Progenitor cell of endocrine pancreas (in vitro differentiated cells): Measurements from ENCODE around the gene MPHOSPH9. TPM values are rescaled to one million over a fixed set of nuclear protein-coding genes. Genes with fewer than 3 reads are reported as not detected.
A peak's percentile ranks its signal among the peaks of the same experiment; 100 is the strongest.

Experiments used
- DNase-seq: peaks from one replicate; pipeline ENCODE4 v3.0.0; 2021; ENCODE audit warnings: low spot score; ENCODE audit not compliant: unreplicated experiment
- H3K27ac Mint-ChIP-seq: 2 replicates; pipeline ENCODE4 v1.8.0; 2021; ENCODE audit warnings: mild to moderate bottlenecking, moderate library complexity, mixed read lengths
- H3K27me3 Mint-ChIP-seq: 2 replicates; pipeline ENCODE4 v1.8.0; 2021; ENCODE audit warnings: mixed read lengths
- H3K36me3 Mint-ChIP-seq: 2 replicates; pipeline ENCODE4 v1.8.0; 2022; ENCODE audit warnings: mixed read lengths; ENCODE audit not compliant: insufficient read depth
- H3K4me1 Mint-ChIP-seq: 2 replicates; pipeline ENCODE4 v1.8.0; 2021; ENCODE audit warnings: low read depth, mixed read lengths
- H3K4me3 Mint-ChIP-seq: 2 replicates; pipeline ENCODE4 v1.8.0; 2021; ENCODE audit warnings: low read depth, mild to moderate bottlenecking, moderate library complexity, mixed read lengths
- H3K9me3 Mint-ChIP-seq: 2 replicates; pipeline ENCODE4 v1.8.0; 2021; ENCODE audit warnings: low read depth, mixed read lengths
- CTCF ChIP-seq: fragments of 200-600 bp; sonication (generic); IDR thresholded peaks from one replicate; pipeline ENCODE4 v1.5.0; 2021; ENCODE audit warnings: antibody characterized with exemption, mild to moderate bottlenecking; ENCODE audit not compliant: unreplicated experiment
- total RNA-seq: library from RNA; stranded (reverse); gene quantifications from 2 replicates; pipeline ENCODE4 v1.2.1, GENCODE V29; 2021

Gene MPHOSPH9
- total RNA-seq, 1 donor from 2014 or later = 39.3 TPM

- Mint-ChIP-seq H3K36me3 (peaks cover 10% of the 10 kb centered on the region), H3K4me1 (peaks cover 19% of the 10 kb centered on the region), H3K27ac (peak overlapping the region; percentile 94), H3K9me3 (no peaks in the 10 kb centered on the region), H3K27me3 (no peaks in the 10 kb centered on the region), H3K4me3 (peak overlapping the region; percentile 95)
- DNase-seq = no peak
- no peak for TF ChIP-seq CTCF
Measured at GRCh38 chr12:123268850-123269249, 35.9 kb upstream of the MPHOSPH9 start.

- Mint-ChIP-seq H3K4me3 (peak overlapping the region; percentile 95), H3K4me1 (peaks cover 19% of the 10 kb centered on the region), H3K9me3 (no peaks in the 10 kb centered on the region), H3K27ac (peak overlapping the region; percentile 86), H3K36me3 (peaks cover 14% of the 10 kb centered on the region), H3K27me3 (no peaks in the 10 kb centered on the region)
- no peak for TF ChIP-seq CTCF
- DNase-seq = no peak
Measured at GRCh38 chr12:123267991-123268843, 35.3 kb upstream of the MPHOSPH9 start.

GRCh38 chr12:123267335-123267920 lies 34.5 kb upstream of the MPHOSPH9 start:
- no peak for DNase-seq
- Mint-ChIP-seq H3K27me3 (no peaks in the 10 kb centered on the region), H3K27ac (peak overlapping the region; percentile 69), H3K4me1 (peaks cover 16% of the 10 kb centered on the region), H3K4me3 (no peak overlapping the region), H3K9me3 (no peaks in the 10 kb centered on the region), H3K36me3 (peaks cover 19% of the 10 kb centered on the region)
- no peak for TF ChIP-seq CTCF

- H3K27ac Mint-ChIP-seq = peak overlapping the region; percentile 69
- H3K4me3 Mint-ChIP-seq = no peak overlapping the region
- H3K36me3 Mint-ChIP-seq = peaks cover 26% of the 10 kb centered on the region
- H3K4me1 Mint-ChIP-seq = peaks cover 14% of the 10 kb centered on the region
- DNase-seq = no peak
- no peaks in the 10 kb centered on the region for H3K27me3 Mint-ChIP-seq
- TF ChIP-seq CTCF = no peak
- peaks cover 4% of the 10 kb centered on the region for H3K9me3 Mint-ChIP-seq
Measured at GRCh38 chr12:123266679-123267277, 33.8 kb upstream of the MPHOSPH9 start.

- Mint-ChIP-seq H3K9me3 (peaks cover 5% of the 10 kb centered on the region), H3K36me3 (peaks cover 33% of the 10 kb centered on the region), H3K27ac (no peak overlapping the region), H3K27me3 (no peaks in the 10 kb centered on the region), H3K4me3 (no peak overlapping the region), H3K4me1 (peaks cover 14% of the 10 kb centered on the region)
- no peak for DNase-seq
- TF ChIP-seq CTCF = no peak
Measured at GRCh38 chr12:123265851-123266678, 33.1 kb upstream of the MPHOSPH9 start.
